ENCODE data around the gene WDR90. TPM values are rescaled to one million over a fixed set of nuclear protein-coding genes. Genes with fewer than 3 reads are reported as not detected.

The WDR90 gene
- total RNA-seq, 2 donors from 2014 or later = 22.7 to 39.4 TPM

DNA sequence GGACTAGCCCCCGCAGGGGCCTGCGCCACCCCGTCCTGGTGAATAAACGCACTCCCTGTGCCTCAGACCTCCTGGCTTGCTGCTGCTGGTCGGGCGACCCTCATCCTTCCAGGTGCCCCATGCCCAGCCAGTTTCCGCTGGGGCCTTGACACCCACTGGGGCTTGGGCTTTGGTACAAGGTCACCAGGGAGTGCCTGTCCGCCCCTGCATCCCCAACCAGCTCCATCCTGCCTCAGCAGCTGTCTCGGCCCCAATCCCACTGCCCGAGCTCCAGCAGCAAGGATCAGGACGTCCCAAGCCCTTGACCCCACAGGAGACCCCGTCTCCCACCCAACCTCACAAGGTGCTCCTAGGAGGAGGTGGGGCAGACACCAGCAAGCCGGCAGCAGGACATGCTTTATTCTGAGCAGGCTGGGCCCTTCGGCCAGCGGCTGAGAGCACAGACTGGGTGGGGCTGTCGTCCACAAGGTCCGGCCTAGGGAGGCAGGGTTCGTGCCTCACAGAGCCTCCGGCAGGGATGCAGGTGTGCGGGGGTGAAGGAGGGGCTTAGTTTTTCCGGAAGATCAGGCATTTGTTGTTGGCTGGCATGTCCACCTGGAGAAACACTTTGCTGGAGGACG lies 15.0 kb upstream of the WDR90 start:
- TF ChIP-seq, protein P1, sequence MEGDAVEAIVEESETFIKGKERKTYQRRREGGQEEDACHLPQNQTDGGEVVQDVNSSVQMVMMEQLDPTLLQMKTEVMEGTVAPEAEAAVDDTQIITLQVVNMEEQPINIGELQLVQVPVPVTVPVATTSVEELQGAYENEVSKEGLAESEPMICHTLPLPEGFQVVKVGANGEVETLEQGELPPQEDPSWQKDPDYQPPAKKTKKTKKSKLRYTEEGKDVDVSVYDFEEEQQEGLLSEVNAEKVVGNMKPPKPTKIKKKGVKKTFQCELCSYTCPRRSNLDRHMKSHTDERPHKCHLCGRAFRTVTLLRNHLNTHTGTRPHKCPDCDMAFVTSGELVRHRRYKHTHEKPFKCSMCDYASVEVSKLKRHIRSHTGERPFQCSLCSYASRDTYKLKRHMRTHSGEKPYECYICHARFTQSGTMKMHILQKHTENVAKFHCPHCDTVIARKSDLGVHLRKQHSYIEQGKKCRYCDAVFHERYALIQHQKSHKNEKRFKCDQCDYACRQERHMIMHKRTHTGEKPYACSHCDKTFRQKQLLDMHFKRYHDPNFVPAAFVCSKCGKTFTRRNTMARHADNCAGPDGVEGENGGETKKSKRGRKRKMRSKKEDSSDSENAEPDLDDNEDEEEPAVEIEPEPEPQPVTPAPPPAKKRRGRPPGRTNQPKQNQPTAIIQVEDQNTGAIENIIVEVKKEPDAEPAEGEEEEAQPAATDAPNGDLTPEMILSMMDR (IDR thresholded peaks at IDR 0.05) = no peak
- Histone ChIP-seq H3K27ac (no peak overlapping the region), H3K9me3 (no peaks in the 10 kb centered on the region), H3K4me3 (no peak overlapping the region), H3K4me1 (ENCODE audit: control insufficient read depth in 1 of 2, low read depth in 2 of 2) (peaks cover 11 to 32% of the 10 kb centered on the region in 2 donors), H3K27me3 (replicated peaks; ENCODE audit: insufficient read depth) (no peaks in the 10 kb centered on the region), H3K36me3 (no peaks in the 10 kb centered on the region)
- no peak for ATAC-seq (ENCODE audit: insufficient number of reproducible peaks, low FRiP score, low read depth)
- DNase-seq (ENCODE audit: low spot score) = no peak

DNA sequence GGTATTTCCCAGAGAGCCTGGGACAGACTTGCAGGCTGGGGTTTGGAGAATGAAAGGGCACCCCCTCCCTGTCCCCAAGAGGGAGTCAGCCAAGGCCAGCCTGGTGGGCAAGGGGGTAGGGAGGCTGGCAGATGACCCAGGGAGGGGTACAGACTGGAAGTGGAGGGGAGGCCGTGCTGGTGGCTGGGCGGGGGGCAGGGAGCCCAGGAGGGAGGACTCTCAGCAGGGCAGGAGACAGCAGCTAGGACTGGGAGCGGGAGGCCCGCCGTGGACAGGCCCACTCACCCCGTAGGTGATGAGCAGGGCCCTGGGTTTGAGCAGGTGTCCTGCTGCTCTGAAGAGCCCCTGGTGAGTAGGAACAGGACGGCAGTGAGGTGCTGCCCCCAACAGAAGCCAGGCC lies 14.2 kb upstream of the WDR90 start:
- no peaks in the 10 kb centered on the region for H3K36me3 ChIP-seq
- H3K9me3 ChIP-seq = no peaks in the 10 kb centered on the region
- H3K27me3 ChIP-seq (replicated peaks; ENCODE audit: insufficient read depth) = no peaks in the 10 kb centered on the region
- peak overlapping the region; percentile 84 for H3K4me3 ChIP-seq
- no peak for DNase-seq (ENCODE audit: low spot score)
- ATAC-seq (ENCODE audit: insufficient number of reproducible peaks, low FRiP score, low read depth) = no peak
- no peak overlapping the region for H3K27ac ChIP-seq
- H3K4me1 ChIP-seq (ENCODE audit: control insufficient read depth in 1 of 2, low read depth in 2 of 2) = peaks cover 11 to 32% of the 10 kb centered on the region in 2 donors
- TF ChIP-seq, protein P1 (IDR thresholded peaks at IDR 0.05) = no peak

DNA sequence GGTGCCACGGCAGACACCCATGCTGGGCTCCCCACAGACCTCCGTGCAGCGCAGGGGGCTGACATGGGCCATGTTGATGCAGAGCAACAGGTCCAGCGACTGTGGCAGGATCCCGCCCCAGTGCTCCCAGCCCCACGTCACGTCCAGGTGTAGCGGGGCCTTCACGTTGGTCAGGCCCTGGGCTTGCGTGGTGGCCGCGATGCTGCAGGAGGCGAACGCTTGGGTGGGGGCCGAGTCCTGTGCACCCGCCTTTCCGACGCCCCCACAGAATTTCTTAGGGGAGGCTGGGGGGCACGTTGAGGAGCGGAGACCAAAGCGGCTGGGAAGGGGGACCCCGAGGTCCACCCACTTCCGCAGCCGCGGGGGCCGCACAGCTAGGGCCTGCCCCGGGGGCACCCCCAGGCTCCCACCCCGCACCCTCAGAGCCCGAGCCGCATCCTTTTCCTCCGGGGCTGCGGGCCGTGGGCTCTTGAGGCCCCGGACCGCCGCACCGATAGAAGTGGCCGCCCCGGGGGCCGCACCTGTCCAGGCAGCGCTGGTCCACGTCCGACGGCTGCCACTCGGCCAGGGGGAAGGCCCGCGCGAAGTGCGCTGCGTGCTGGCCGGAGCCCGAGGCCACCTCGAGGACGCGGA lies 13.5 kb upstream of the WDR90 start:
- TF ChIP-seq, protein P1 (IDR thresholded peaks at IDR 0.05) = no peak
- H3K4me1 ChIP-seq (ENCODE audit: control insufficient read depth in 1 of 2, low read depth in 2 of 2) = peaks cover 11 to 32% of the 10 kb centered on the region in 2 donors
- peak overlapping the region; percentile 93 to 99 for H3K27ac ChIP-seq
- no peaks in the 10 kb centered on the region for H3K27me3 ChIP-seq (replicated peaks; ENCODE audit: insufficient read depth)
- H3K9me3 ChIP-seq = no peaks in the 10 kb centered on the region
- H3K4me3 ChIP-seq = peak overlapping the region; percentile 84
- ATAC-seq (ENCODE audit: insufficient number of reproducible peaks, low FRiP score, low read depth) = peak; percentile 4
- no peaks in the 10 kb centered on the region for H3K36me3 ChIP-seq
- DNase-seq (ENCODE audit: low spot score) = no peak

DNA sequence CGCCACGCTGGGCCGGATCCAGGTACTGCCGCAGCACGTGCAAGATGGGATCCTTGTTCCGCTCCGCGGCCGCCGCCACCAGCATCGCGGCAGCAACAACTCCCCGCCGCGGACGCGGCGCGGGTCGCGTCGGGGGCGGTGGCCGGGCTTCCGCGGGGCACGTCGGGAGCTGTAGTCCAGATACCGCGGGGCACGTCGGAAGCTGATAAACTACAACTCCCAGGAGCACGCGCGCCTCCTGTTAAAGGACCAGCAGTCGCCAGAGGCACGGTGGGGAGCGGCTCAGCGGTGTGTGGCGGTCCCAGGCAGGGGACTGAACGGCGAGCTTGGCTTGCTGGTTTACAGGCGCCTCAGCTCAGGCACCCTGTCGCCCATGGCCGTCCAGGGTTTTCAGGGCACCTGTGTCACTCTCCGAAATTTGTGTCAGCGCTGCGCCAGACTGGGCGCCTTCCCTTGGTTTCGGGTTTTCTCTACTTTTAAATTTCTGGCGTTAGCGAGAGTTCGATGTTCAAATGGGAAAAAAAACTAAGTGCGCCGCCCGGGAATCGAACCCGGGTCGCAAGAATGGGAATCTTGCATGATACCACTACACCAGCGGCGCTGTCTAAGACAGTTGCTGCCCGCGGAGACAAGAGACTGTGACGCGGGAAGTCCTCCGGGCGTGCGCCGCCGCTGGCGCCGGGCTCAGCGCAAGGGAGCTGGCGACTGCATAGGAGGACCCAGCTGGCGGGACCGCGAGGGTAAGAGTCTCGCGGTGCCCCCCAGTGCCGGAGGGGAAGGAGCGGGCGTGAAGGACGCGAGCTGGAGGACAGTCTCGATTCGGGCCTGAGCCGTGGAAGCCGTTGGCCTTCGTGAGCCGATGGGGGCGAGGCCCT lies 12.7 kb upstream of the WDR90 start, which contains the start of gene METTL26:
TSS of gene METTL26 (minus strand) at position 100 of the 875 bp plus-strand sequence. CDS start at position 85, 15 bp downstream.
- no peaks in the 10 kb centered on the region for H3K9me3 ChIP-seq
- TF ChIP-seq, protein P1 (IDR thresholded peaks at IDR 0.05) = no peak
- peak within 1 kb of the TSS; percentile 84 for H3K4me3 ChIP-seq
- no peaks in the 10 kb centered on the region for H3K27me3 ChIP-seq (replicated peaks; ENCODE audit: insufficient read depth)
- H3K27ac ChIP-seq = peak within 1 kb of the TSS; percentile 93 to 99
- DNase-seq (ENCODE audit: low spot score) (peak; percentile 86), ATAC-seq (ENCODE audit: insufficient number of reproducible peaks, low FRiP score, low read depth) (peak; percentile 70)
- H3K36me3 ChIP-seq = no peaks in the 10 kb centered on the region
- H3K4me1 ChIP-seq (ENCODE audit: control insufficient read depth in 1 of 2, low read depth in 2 of 2) = peaks cover 11 to 30% of the 10 kb centered on the region in 2 donors
